OCI-M2 (cell line): ENCODE results near the gene HID1.
"Not testable (repeated sequence)": the region's sequence is repeated elsewhere in the genome, so short reads cannot be mapped to it uniquely, and the experiment has no call there.

ENCODE experiments used
- DNase-seq: peaks from one replicate; lab custom pipeline; 2025; ENCODE audit not compliant: unreplicated experiment; lab: John Stamatoyannopoulos, UW

HID1 gene

DNA sequence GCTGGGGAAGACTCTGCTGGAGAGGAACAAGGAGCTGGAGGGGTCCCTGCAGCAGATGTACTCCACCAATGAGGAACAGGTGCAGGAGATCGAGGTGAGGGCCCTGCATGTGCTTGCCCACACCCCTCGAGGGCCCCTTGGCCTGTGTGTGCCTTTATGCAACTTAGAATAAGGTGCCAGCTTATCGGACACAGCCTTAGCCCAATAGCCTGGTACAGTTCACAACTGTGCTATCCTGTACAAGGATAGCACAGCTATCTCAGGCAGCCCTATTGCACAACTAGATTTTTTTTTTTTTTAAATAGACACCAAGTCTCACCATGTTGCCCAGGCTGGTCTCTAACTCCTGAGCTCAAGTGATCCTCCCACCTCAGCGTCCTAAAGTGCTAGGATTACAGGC, 27.0 kb upstream of the HID1 start:
- DNase-seq, result no peak

DNA sequence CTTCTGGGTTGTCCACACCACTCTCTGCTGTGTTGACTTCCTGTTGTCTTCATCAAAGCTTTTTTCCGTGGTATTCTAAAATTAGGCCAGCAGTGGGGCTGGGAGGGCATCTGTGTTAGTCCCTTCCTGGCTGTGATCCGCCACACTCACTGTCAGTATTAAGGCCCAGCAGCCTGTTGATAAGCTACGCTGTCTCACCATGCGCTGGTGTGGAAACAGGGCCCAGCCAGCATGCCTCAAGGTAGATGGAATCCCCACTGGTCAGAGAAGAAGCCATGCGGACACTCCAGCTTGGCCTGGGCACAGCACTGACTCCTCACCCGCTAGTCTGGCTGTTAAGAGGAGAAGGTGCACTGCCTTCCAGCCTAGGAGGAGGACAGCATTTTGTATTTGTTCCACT, 26.2 kb upstream of the HID1 start:
- no peak for DNase-seq

DNA sequence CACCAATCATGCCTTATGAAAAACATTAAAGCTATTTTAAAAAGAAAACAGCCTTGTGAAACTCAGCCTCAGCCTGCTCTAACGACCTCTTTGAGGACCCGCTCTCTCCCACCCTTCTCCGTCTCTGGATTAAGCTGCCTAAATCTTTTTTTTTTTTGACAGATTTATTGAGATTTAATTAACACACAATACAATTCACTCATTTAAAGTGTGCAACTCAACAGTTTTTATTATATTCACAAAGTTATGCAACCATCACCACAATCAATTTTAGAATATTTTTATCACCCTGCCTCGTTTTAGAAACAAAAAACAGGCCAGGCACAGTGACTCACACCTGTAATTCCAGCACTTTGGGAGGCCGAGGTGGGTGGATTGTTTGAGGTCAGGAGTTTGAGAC, 23.3 kb upstream of the HID1 start:
- DNase-seq, result no peak

DNA sequence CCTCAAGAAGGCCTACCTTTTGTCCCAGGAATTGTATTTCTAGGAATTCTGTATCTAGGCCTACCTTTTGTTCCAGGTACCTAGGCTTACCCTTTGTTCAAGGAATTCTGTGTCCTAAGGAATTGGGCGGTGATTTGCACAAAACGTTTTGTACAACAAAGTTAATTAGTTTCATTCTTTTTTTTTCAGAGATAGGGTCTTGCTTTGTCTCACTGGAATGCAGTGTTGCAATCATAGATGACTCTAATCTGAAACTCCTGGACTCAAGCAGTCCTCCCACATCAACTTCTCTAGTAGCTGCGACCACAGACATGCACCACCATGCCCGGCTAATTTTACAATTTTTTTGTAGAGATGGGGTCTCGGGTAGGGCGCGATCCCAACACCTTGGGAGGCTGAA, 21.9 kb upstream of the HID1 start:
- DNase-seq, result no peak

DNA sequence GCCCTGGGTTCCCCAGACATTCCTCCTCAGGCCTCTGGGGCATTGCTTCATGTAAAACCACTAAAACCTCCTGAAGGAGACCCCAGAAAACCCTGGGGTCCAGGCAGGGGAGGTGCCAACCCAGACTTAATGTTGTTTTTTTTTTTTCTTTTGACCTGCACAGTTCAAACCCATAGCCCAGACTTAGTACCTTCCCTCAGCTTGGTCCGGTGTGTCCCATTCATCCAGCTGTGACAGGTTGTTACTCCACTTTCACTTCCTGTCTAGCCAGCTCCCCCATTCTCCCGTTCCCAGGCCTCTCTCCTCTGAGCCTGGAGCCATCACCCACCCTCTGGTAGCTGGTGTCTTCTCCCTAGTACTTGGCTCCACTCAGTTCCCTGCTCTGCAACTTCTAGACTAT, 19.7 kb upstream of the HID1 start:
- no peak for DNase-seq

DNA sequence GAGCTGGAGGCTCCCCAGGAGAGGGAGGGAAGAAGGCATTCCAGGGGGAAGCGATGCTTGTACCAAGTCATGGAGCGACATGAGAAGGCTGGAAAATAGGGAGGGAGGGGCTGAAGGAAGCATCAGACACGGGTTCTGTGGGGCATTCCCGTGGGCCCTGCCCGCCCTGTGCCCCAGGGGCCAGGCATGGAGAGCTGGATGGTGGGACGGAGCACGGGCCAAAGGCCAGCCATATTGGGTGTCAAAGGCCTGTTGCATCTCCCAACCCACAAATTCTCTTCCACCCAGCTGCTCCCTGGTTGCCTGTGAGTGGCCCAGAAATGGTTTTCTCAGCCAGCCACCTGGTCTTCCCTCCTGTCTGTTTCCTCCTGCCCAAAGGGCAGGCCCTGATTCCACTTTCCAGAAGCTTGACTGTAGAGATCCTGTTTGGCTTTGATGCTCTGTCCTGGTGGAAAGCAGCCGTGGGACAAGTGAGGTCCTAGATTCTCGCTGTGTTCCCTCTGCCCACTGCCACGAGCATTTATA, 18.1 kb upstream of the HID1 start:
- DNase-seq, result no peak

DNA sequence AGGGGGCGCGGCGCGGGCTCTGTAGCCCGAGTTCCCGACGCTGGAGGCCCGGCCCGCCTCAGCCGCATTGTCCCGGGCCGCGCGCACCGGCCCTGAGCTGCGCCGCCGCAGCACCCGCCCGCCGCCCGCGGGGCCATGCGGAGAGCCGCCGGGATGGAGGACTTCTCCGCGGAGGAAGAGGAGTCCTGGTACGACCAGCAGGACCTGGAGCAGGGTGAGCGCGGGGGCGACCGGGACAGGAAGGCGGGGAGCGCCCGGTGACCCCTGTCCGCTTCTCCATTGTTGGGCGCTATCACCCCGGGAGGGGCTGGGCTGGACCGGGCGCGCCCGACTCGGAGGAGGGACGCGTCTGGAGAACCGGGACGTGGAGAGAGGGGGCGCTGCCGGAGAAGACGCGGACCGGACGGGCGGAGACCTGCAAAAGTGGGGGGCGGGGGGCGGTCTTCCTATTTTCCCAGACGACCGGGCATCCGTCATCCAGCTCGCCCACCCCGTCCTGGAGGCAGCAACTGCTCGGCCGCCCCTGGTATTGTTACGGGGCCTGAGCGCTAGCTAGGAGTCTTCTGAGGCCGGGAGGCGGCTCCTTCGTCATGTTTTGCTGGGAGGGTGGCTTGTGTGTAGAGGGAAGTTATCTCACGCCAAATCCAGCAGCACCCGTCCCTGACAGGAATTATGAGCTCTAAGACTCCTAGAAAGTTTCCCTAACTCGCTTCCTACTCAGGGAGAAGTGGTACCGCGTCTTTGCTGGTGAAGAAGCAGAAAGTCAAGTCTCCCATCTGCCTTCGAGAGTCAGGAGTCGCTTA, 15.6 kb upstream of the HID1 start:
- no peak for DNase-seq

DNA sequence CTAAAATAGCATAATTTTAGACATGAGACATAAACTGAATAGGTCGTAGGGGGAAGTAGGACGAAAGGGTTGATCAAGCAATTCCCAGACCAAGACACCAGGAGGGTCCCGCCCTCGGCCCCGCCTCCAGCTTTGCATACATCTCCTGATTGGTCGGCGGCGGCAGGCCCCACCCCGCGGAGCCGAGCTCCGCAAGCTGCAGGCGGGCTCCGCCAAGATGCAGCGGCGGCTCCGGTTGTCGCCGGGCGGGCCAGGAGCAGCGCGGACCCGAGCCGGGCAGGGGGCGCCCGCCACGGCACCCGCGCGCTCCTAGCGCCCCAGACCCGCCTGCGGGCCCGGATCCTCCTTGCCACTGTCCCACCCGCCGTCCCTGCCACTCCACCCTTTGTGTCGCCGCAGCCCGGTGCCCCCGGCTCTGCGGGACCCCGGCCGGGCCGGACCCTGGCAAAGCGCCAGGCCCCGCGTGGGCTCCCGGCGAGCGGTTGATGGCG, 14.9 kb upstream of the HID1 start, which contains the start of gene CDR2L:
Gene CDR2L, plus strand, starts transcription at position 215 of the 491 bp plus-strand sequence. CDS start 412 bp downstream, outside the sequence.
- peak; percentile 73 for DNase-seq

DNA sequence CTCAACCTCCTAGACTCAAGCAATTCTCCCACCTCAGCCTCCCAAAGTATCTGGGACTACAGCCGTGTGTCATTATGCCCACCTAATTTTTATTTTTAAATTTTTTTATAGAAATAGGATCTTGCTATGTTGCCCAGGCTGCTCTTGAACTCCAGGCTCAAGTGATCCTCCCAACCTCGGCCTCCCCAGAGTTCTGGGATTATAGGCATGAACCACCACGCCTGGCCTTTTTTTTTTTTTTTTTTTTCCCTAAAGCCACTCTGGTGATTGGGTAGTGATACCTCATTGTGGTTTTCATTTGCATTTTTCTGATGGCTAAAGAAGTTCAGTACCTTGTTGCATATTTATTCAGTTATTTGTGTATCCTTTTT, 13.6 kb upstream of the HID1 start:
- DNase-seq, result no peak

DNA sequence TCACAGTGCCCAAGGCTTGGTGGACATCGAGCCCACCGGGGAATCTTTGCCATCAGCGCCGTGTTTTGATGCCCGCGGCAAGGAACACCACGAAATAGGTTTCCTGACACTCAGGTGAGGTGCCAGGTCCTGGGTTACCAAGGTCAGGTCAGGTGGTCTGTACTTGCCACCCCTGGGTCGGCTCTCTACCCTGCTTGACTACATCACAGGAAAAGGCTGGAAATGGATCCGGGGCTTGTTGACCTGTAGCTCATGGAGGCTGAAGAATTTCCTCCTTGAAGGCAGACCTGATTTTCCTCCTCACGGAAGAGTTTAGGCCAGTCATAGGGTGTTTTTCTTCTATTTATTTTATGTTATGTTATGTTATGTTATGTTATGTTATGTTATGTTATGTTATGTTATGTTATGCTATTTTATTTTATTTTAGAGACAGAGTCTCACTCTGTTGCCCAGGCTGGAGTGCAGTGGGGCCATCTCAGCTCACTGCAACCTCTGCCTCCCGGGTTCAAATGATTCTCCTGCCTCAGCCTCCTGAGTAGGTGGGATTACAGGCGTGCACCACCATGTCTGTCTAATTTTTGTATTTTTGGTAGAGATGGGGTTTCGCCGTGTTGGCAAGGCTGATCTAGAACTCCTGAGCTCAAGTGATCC, 10.2 kb upstream of the HID1 start:
- DNase-seq, result not testable (repeated sequence)

DNA sequence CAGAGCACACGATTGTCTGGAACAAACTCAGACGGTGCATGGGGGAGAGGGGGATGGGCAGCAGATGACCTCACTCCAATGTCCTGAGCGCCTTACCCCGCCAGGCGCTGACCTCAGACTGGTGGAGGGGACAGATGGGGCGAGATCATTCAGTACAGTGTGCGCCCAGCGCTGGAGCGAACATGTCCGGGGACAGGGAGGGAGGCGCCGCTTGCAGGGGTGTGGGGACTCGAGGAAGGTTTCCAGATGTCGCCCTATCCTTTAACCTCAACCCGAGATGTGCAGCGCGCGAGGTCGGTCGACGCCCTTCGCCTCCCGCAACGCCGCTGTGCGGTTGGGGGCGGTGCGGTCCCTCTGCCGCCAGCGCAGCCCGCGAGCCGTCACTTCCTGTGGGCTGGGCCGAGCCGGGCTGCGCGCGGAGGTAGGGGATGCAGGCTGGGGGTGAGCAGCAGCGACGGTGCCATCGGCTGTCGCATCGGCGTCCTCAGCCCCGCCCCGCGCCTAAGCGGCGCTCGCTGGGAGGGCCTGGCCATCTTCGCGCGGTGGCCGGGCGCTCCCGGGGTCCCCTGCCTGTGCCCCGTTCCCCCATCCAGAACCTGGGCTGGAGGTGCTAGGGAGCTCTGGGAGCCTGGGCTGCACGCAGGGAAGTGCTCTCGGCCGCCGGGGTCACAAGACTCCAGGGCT, 9.6 kb upstream of the HID1 start:
- no peak for DNase-seq

DNA sequence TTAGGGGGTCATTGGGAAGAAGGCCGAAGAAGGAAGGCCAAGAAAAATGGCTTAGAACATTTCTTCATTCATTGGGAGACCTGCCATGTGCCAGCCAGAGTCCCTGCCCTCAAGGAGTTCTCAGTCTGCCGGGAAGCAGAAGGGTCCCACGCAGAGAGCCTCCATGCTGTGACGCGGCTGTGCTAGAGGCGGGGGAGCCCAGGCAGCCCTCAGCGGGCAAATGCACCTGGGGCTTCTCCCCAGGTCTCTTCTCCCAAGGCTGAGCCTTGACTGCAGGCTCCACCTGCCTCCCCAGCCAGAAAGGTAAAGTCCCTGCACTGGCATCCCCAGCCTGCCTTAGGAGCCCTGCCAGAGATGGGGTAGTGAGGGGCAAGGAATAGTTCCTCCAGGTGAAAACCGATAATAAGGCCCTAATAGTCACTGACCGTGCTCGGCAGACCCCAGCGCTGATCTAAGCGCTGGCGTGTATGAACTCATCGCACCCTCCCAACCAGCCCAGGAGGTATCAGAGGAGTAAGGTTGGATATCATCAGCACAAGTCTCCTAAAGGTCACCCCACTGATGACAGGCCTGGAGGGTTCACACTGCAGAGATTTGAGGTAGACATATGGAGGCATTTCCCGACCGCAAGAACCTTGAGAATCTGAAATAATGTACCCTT, 8.9 kb upstream of the HID1 start:
- DNase-seq, result no peak

DNA sequence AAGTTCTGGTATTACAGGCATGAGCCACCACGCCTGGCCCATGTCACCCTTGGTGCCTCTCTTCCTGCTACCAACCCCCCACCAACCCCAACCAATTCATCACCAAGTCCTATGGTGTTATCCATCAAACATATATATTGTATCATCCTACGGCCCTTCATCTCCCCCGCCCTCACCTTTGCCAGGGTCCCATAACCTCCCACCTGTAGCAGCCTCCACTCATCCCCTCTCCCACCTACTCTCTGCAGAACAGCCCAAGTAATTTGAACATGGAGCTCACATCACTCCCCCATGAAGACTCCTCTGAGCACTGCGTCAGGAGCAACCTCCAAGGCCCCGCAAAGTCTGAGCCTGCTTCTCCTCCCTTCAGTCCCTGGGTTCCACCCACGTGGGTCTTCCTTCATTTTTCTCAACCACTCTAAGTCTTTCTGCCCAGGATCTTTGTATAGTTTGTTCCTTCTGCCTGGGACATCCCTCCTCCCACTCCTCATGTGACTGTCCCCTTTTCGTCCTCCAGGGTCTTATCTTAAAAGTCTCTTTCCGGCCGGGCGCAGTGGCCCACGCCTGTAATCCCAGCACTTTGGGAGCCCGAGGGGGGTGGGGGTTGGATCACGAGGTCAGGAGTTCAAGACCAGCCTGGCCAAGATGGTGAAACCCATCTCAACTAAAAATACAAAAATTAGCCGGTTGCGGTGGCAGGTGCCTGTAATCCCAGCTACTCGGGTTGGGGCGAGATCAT, 7.0 kb upstream of the HID1 start:
- no peak for DNase-seq

DNA sequence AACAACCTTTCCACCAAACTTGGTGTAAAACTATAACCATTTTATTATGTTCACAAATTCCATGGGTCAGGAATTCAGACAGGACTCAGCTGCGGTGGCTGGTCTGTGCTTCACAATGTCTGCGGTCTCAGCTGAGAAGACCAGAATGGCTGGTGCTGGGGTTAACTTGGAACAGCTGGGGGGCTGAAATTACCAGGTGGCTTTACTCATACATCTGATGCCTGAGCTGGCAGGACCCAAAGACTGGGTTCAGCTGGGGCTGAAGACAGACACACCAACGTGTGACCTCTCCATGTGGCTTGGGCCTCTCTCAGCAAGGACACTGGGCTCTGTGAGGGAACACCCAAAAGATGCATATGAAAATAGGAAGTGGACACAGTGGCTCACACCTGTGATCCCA, 5.7 kb upstream of the HID1 start:
- DNase-seq, result no peak

DNA sequence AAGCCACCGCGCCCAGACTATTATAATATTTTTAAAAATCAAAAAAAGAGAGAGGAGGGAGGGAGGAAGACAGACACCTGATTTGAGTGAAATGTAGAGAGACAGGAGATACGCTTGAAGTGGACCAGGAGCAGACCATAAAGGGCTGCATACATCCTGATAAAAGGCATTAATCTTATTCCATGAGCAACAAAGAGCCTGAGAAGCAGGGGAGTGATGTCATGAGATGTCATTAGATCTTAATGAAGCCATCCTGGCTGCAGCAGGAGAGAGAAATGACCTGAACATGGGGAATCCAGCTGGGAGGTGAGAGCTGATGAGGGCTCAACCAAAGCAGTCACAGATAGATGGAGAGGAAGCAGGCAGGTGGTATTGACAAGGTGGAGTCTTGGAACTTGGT, 5.2 kb upstream of the HID1 start:
- no peak for DNase-seq

DNA sequence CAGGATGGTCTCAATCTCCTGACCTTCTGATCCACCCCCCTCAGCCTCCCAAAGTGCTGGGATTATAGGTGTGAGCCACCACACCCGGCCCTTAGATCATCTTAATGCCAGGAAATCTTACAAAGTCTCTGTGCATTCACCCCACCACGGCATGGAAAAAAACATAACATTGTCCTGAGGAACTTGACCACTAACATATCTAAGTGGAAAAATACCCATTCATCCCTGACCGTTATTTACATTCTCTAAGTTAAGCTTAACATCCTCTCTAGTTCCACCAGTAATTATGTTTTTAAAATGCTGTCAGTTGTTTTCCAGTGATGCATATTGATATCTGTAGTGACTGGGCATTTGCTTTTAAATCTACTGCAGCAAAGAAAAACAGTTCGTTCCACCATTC, 3.4 kb upstream of the HID1 start:
- DNase-seq, result no peak

DNA sequence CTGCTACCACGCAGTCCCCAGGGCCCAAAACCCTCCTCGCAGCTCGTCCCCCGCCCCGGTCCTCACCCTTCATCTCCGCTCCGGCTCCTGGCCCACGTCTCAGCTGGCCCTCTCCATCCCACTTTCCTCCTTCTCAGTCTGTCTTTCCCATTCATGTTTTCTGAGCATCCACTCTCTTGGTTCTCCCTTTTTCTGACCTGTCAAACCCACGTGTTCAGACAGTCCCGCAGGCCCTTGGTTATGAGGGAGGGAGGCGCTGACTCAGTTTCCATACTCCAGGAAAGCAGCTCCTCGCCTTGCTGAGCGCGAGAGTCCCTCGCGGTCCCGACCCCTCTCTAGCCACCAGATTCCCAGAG, 392 bp upstream of the HID1 start:
- no peak for DNase-seq

DNA sequence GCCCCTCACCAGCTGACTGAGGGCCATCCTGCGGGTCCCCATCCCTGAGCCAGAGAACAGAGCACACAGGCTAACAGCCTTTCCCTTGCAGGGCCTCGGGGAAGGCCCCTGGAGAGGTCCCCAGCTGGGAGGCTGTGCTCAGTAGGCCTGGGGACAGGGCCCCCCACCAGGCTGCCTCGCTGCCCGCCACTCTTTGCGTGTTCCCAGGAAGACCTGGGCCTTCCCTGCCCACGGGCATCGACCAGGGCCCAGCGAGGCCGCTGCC, 785 bp downstream of the HID1 start:
- DNase-seq, result no peak

DNA sequence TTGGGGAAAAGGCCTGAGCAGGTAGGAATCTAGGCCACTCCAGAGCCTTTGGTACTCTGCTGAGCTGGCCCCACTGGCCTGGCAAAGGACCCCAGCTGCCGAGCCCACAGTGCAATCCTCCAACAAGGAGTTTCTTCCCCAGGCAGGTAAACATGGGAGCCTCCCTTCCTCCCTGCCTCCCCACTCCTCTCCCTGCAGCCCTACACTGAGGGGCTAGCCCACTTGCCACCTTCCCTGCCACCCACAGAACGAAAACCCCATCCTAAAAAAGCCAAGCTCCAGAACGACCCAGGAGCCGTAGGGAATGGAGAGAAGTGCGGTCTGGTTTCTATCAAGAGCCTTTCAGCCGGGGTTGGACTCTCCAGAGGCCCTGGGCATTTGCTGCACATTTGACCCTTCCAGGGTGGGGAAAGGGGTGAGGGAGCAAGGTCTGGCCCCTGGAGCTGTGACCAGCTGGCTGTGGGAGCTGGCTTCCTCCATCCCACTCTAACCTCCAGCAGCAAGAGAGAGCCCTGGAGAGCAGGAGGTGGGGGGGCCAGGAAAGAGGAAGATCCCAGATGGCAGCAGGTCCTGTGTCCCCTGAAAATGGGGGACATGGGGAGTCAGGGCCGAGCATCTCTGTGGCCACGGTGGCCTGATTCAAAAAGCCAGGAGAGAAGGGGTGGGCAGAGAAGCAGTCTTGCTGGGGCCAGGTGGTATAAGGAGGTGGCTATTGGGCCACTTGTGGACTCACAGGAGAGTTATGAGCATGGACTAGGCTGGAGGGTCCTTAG, 1.3 kb downstream of the HID1 start:
- no peak for DNase-seq

DNA sequence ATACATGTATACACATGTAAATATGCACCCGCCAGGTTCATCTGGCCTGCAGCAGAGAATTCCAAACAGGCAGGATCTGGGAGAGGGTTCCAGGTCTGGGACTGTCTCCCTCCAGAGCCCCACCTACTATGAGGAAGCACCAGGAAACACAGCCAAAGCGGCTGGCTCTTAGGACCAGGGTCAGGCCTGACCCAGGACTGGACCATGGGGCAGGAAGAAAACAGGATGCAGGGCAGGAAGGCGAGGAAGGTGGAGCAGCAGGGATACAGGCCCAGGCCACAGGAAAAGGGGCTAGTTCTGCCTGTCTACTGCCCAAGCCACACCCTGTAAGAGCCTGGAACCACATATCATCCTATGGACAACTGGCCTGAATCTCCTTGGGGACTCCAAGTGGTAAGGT, 2.2 kb downstream of the HID1 start:
- DNase-seq, result no peak
